K562 (cell line): ENCODE measurements around the gene PPP4R3A. TPM values are rescaled to one million over a fixed set of nuclear protein-coding genes. Genes with fewer than 3 reads are reported as not detected.

Source experiments
- ATAC-seq: fragments of 200-7000 bp; cut with Tn5 transposase; 3 replicates; pipeline ENCODE4 v1.9.1; 2020; ENCODE audit warnings: moderate library complexity
- BruUV-seq: library from RNA; stranded (reverse); fragments of 400-500 nt; replicated peaks from 2 replicates; lab custom pipeline; 2021; lab: Mats Ljungman, UMichigan
- CTCF ChIA-PET: fragments of 300-600 bp; formaldehyde crosslinking; extraction: SDS; loops from one replicate; lab custom pipeline; 2021; ENCODE audit warnings: low intra/inter-chr PET ratio; lab: Yijun Ruan, JAX
- POLR2A ChIA-PET: fragments of 300-600, 350-650 bp; sonication (Branson Sonifier 250); formaldehyde crosslinking; extraction: SDS; loops from one replicate; lab custom pipeline; 2021; ENCODE audit warnings: antibody characterized with exemption, inconsistent platforms; lab: Yijun Ruan, JAX
- DNase-seq, 4 experiments: peaks; one replicate each; pipeline versions ENCODE4 v3.0.0 to v3.0.0-alpha.2; 2011 to 2018; ENCODE audit warnings: low spot score in 3 of 4, mixed read lengths in 3 of 4; ENCODE audit errors: extremely low read depth in 1 of 4
- FAIRE-seq: peaks from 2 replicates; lab custom pipeline; 2011; peaks lifted over from hg19 to GRCh38; lab: Jason Lieb, UNC
- H2AFZ ChIP-seq: 2 replicates; pipeline ENCODE4 v1.6.0; 2011; ENCODE audit warnings: low read depth, low read length, control low read depth, inconsistent platforms
- H3K27ac ChIP-seq: fragments of 200-600 bp; 3 replicates; pipeline ENCODE4 v1.8.0; 2011; ENCODE audit warnings: low read depth, mild to moderate bottlenecking, control low read depth, inconsistent platforms, low read length, moderate library complexity, mixed read lengths; ENCODE audit errors: extremely low read depth
- H3K27me3 ChIP-seq, 2 experiments: fragments of 300-600 bp in 1 of 2; 2 replicates in 1 of 2; 3 replicates in 1 of 2; pipeline versions ENCODE4 v1.6.0 to v1.8.0; 2011; ENCODE audit warnings: inconsistent platforms in 2 of 2, low read length in 2 of 2, mild to moderate bottlenecking in 1 of 2, mixed read lengths in 1 of 2, moderate library complexity in 1 of 2; ENCODE audit not compliant: control insufficient read depth in 2 of 2, insufficient read depth in 2 of 2
- H3K36me3 ChIP-seq: fragments of 300-600 bp; 3 replicates; pipeline ENCODE4 v1.8.0; 2011; ENCODE audit warnings: mild to moderate bottlenecking, low read length, inconsistent platforms; ENCODE audit not compliant: control insufficient read depth, insufficient read depth
- H3K4me1 ChIP-seq, 2 experiments: fragments of 200-600 bp in 1 of 2; replicated peaks in 1 of 2; 2 replicates in 1 of 2; 3 replicates in 1 of 2; pipeline versions ENCODE4 v1.5.1 to v1.8.0; 2011; ENCODE audit warnings: inconsistent platforms in 2 of 2, low read length in 2 of 2, mild to moderate bottlenecking in 1 of 2, mixed read lengths in 1 of 2, moderate library complexity in 1 of 2; ENCODE audit not compliant: control insufficient read depth in 2 of 2, insufficient read depth in 2 of 2
- H3K4me2 ChIP-seq: 2 replicates; pipeline ENCODE4 v1.6.1; 2011; ENCODE audit warnings: low read length, control low read depth, inconsistent platforms, mixed read lengths; ENCODE audit not compliant: insufficient read depth
- H3K4me3 ChIP-seq: fragments of 200-600 bp; sonication (generic), shearing (Covaris generic); 2 replicates; pipeline ENCODE4 v1.5.1; 2016; ENCODE audit warnings: control low read depth, inconsistent platforms
- H3K79me2 ChIP-seq: fragments of 200-600 bp; 3 replicates; pipeline ENCODE4 v1.8.0; 2011; ENCODE audit warnings: low read length, inconsistent platforms; ENCODE audit not compliant: control insufficient read depth, insufficient read depth
- H3K9ac ChIP-seq, 2 experiments: 2 replicates each; pipeline versions ENCODE4 v1.6.0 to v1.6.1; 2011; ENCODE audit warnings: low read depth in 2 of 2, low read length in 2 of 2, control low read depth in 1 of 2, inconsistent platforms in 1 of 2, mild to moderate bottlenecking in 1 of 2, mixed read lengths in 1 of 2; ENCODE audit not compliant: insufficient read depth in 1 of 2
- H3K9me1 ChIP-seq: one replicate; pipeline ENCODE4 v1.6.0; 2011; ENCODE audit warnings: inconsistent platforms, mild to moderate bottlenecking, low read length, moderate library complexity; ENCODE audit not compliant: control insufficient read depth, insufficient read depth
- H3K9me3 ChIP-seq: replicated peaks from 2 replicates; pipeline ENCODE4 v1.5.1; 2011; ENCODE audit warnings: low read depth, low read length, inconsistent platforms; ENCODE audit not compliant: control insufficient read depth, insufficient read depth
- H4K20me1 ChIP-seq: replicated peaks from 2 replicates; pipeline ENCODE4 v1.6.1; 2011; ENCODE audit warnings: low read length, inconsistent platforms, mixed read lengths; ENCODE audit not compliant: control insufficient read depth, insufficient read depth
- ATF6 ChIP-seq: sonication (generic); formaldehyde crosslinking; IDR thresholded peaks from 2 replicates; pipeline ENCODE4 v1.4.0; 2020; ENCODE audit warnings: mild to moderate bottlenecking, missing genetic modification reagents
- CTCF ChIP-seq, 3 experiments: IDR thresholded peaks in 2 of 3; conservative IDR thresholded peaks in 1 of 3; 2 replicates each; pipeline ENCODE4 v1.5.1; 2011 to 2012; ENCODE audit warnings: low read length in 3 of 3, mild to moderate bottlenecking in 3 of 3, control low read depth in 2 of 3, improper control_type of control experiment in 1 of 3, inconsistent platforms in 1 of 3, low read depth in 1 of 3, mixed read lengths in 1 of 3, moderate library complexity in 1 of 3; ENCODE audit not compliant: insufficient read depth in 2 of 3
- KLF16 ChIP-seq: IDR thresholded peaks from 2 replicates; pipeline ENCODE4 v1.6.1; 2016; ENCODE audit warnings: antibody characterized with exemption
- MYC ChIP-seq, 2 experiments: fragments of 250-450 bp in 1 of 2; sonication (Bioruptor Pico) in 1 of 2; IDR thresholded peaks; 2 replicates each; pipeline versions ENCODE4 v1.5.1 to v1.6.1; 2012 to 2021; ENCODE audit warnings: low read depth in 2 of 2, borderline replicate concordance in 1 of 2, improper control_type of control experiment in 1 of 2, low read length in 1 of 2, mild to moderate bottlenecking in 1 of 2, moderate library complexity in 1 of 2
- SAFB2 ChIP-seq: fragments of 200-400 bp; formaldehyde crosslinking; IDR thresholded peaks from 2 replicates; pipeline ENCODE4 v1.6.1; 2018; ENCODE audit warnings: borderline replicate concordance, low read length, low read depth, moderate library complexity; ENCODE audit not compliant: severe bottlenecking
- SRSF9 ChIP-seq: fragments of 200-400 bp; formaldehyde crosslinking; IDR thresholded peaks from 2 replicates; pipeline ENCODE4 v1.6.1; 2017; ENCODE audit warnings: low read depth, low read length, borderline replicate concordance
- TSC22D4 ChIP-seq: fragments of 450-650 bp; IDR thresholded peaks from 2 replicates; pipeline ENCODE4 v1.6.1; 2016; ENCODE audit warnings: missing genetic modification characterization, missing biosample characterization, control low read depth
- ZBTB49 ChIP-seq: sonication (generic); formaldehyde crosslinking; IDR thresholded peaks from 2 replicates; pipeline ENCODE4 v1.8.0; 2022; ENCODE audit warnings: missing genetic modification reagents, mild to moderate bottlenecking, borderline replicate concordance
- ZNF740 ChIP-seq, 3 experiments: fragments of 200-800 bp in 1 of 3; sonication (Bioruptor generic) in 1 of 3; sonication (generic) in 1 of 3; formaldehyde crosslinking in 1 of 3; IDR thresholded peaks; 2 replicates each; pipeline versions ENCODE4 v1.6.1 to v1.8.0; 2016 to 2022; ENCODE audit warnings: mild to moderate bottlenecking in 2 of 3, missing compliant biosample characterization in 2 of 3, missing genetic modification characterization in 2 of 3, missing genetic modification reagents in 1 of 3
- WGBS: fragments of 100-300 bp; shearing (Covaris generic); methylation state at CpG from one replicate; pipeline ENCODE4 v1.1.6; 2016; ENCODE audit warnings: low coverage, mixed read lengths; ENCODE audit not compliant: insufficient coverage; ENCODE audit errors: missing lambda C conversion rate; 5-methylcytosine and 5-hydroxymethylcytosine counted together
- in situ Hi-C: fragments of 300-500 bp; cut with MboI; formaldehyde crosslinking; loops from 4 replicates; pipeline ENCODE4 v1.15.0; 2018; ENCODE audit warnings: inconsistent platforms, mixed read lengths
- intact Hi-C: fragments of 100-400 bp; cut with micrococcal nuclease; formaldehyde crosslinking; loops from 2 replicates; pipeline ENCODE4 v1.14.2; 2022
- polyA plus RNA-seq, 8 experiments: library from polyadenylated mRNA; depleted of rRNA in 4 of 8; stranded (reverse) in 5 of 8; unstranded in 3 of 8; fragments of >200 nt; fragmentation: Nextera tagmentation in 2 of 8; fragmentation: Illumina TruSeq in 1 of 8; extraction: Ambion mirVana in 2 of 8; extraction: Trizol in 1 of 8; gene quantifications; 2 replicates each; pipeline versions ENCODE4 v1.2.1 to v1.2.3, GENCODE V29; 2011 to 2014; ENCODE audit warnings: inconsistent platforms in 1 of 8, missing spikeins in 1 of 8
- total RNA-seq, 7 experiments: library from RNA; depleted of rRNA in 6 of 7; stranded (reverse); fragments of >200 nt in 6 of 7; fragmentation: Illumina TruSeq in 2 of 7; extraction: Trizol in 2 of 7; gene quantifications; 2 replicates each; pipeline versions ENCODE4 v1.2.1 to v1.2.3, GENCODE V29; 2011 to 2021; ENCODE audit warnings: low replicate concordance in 1 of 7

PPP4R3A gene
- total and polyA plus RNA-seq, 9 of the 15 experiments (the other 6 are each of a cell fraction or from before 2014, with no cell fraction given), result 9.5 to 54.9 (median 44.9) TPM

- TF ChIP-seq ZBTB49 (CRISPR knock-in tag) (no peak), SRSF9 (no peak), KLF16 (0 out of 2 replicates have a peak, but pooled peaks have one; percentile 21)
These were observed 91.6 kb downstream of the PPP4R3A start (continued) for GRCh38 chr14:91418387-91419043.

GRCh38 chr14:91417983-91418386, 92.1 kb downstream of the PPP4R3A start:
- H3K36me3 ChIP-seq, result peaks cover 29% of the 10 kb centered on the region; the same call in 2 of the 3 replicates
- WGBS, result 0% methylated on average over 18 of the region's 53 CpGs
- peak overlapping the region; percentile 76 for H3K4me3 ChIP-seq
- DNase-seq, result peak; percentile 64 to 86 (median 76)
- H4K20me1 ChIP-seq, result no peaks in the 10 kb centered on the region
- no peaks in the 10 kb centered on the region for H3K9me1 ChIP-seq
- H3K4me2 ChIP-seq, result peak overlapping the region; percentile 69
- H3K79me2 ChIP-seq, result peaks cover 39% of the 10 kb centered on the region
- CTCF ChIA-PET, result interaction anchor here (1.8 kb wide), 1 partner anchor 94 kb away, joined by 8 read pairs; no protein-coding TSS in a partner anchor
- in situ Hi-C loops (no loop called here), intact Hi-C loops (loop anchor here (1.0 to 10.0 kb wide), 4 partner anchors 36 to 243 kb away; no protein-coding TSS in a partner anchor)
- no TSS peak for BruUV-seq
- H3K27ac ChIP-seq, result peak overlapping the region; percentile 82
- H3K9ac ChIP-seq, result peak overlapping the region; percentile 72 to 93
- POLR2A ChIA-PET, result interaction anchor here (0.6 to 1.3 kb wide), 3 partner anchors 69 to 246 kb away, joined by 3 to 5 read pairs (median 3); no protein-coding TSS in a partner anchor
- peaks cover 18 to 27% of the 10 kb centered on the region in 2 experiments; a peak in 4 of 5 replicates for H3K4me1 ChIP-seq
- ATAC-seq, result peak; percentile 49
- H3K9me3 ChIP-seq, result no peaks in the 10 kb centered on the region
- peak overlapping the region; percentile 97 for H2AFZ ChIP-seq
- FAIRE-seq, result no peak
- H3K27me3 ChIP-seq, result no peaks in the 10 kb centered on the region
- TF ChIP-seq SAFB2 (no peak), MYC (IDR thresholded peaks at IDR 0.05; ENCODE audit: low read depth, low read length) (peak; percentile 98), MYC (CRISPR knock-in tag; IDR thresholded peaks at IDR 0.05; ENCODE audit: borderline replicate concordance, low read depth) (no peak), TSC22D4 (tag) (no peak), ATF6 (CRISPR knock-in tag) (peak; percentile 69; the same call in 1 of the 2 replicates), CTCF (IDR thresholded peaks at IDR 0.05 in 2 of 3, conservative IDR thresholded peaks at IDR 0.05 in 1 of 3; ENCODE audit: insufficient read depth in 2 of 3, low read depth in 1 of 3, low read length in 3 of 3) (no peak), ZNF740 (CRISPR knock-in tag; IDR thresholded peaks at IDR 0.05) (peak; percentile 91), ZNF740 (tag; IDR thresholded peaks at IDR 0.05) (no peak)
